Stimulated activated CD8-positive, alpha-beta memory T cell treated with anti-CD3 and anti-CD28 coated beads, Interleukin-7, amount 100 ng/mL, for 4 hours (primary cell): ENCODE results near the gene ARHGAP35.

Experiments
- DNase-seq, 2 donors: peaks; one replicate each; pipeline ENCODE4 v3.0.0-alpha.2; 2020; ENCODE audit warnings: low read depth in 2 of 2

ARHGAP35 gene

GRCh38 chr19:46904114-46905060 lies 43.6 kb downstream of the ARHGAP35 start:
- DNase-seq, result no peak

GRCh38 chr19:46906221-46906620 lies 45.4 kb downstream of the ARHGAP35 start:
- DNase-seq, result no peak

- DNase-seq, result no peak
Observed at GRCh38 chr19:46907880-46908279, 47.1 kb downstream of the ARHGAP35 start.

GRCh38 chr19:46909356-46909755 lies 48.6 kb downstream of the ARHGAP35 start:
- no peak for DNase-seq
